Fibroblast of skin of left biceps (primary cell): ENCODE results near the gene BAIAP3.
A peak's percentile ranks its signal among the peaks of the same experiment; 100 is the strongest.

Source experiments
- DNase-seq, 2 experiments: peaks; one replicate each; pipeline ENCODE4 v3.0.0-alpha.2; 2013; ENCODE audit warnings: low read depth in 2 of 2

The BAIAP3 gene

DNA sequence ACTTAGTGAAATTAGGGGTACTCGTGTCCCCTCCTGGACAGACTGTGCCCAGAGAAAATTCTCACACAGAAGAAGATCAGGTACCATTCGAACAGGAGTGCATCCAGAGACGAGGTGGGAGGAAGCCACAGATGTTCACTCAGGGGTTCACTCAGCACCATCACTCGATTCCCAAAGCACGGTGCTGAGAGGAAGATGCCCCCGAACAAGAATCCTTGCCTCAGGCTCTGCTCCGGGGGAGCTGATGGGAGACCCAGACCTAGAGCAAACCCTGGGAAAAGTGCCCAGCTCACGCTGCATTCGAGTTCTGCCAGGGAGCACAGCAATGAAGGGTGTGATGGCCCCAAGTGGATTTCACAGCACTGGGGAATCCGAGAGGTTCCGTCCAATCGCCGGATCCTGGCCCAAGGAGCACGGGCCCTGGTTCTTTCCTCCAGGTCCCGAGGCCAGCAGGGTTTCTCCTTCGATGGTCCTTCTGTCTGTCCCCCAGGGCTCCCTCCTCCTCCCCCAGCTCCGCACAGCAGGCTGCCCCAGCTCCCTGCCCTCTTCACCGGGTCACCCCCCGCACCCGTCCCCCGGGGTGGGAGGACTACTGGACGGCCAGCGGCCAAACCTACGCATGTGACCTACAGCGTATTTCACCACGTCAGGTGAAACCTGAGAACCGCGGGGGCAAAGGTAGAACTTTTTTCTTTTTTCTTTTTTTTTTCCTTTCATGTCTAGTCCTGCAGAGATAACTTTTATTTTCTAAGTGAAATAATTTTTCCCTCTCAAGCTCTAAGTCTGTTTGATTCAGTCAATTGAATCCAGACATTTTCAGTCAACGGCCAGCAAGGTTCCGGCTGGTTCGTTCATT lies 34.2 kb upstream of the BAIAP3 start:
- DNase-seq, result no peak

- no peak for DNase-seq
Measured at GRCh38 chr16:1299868-1300203, 33.6 kb upstream of the BAIAP3 start.

DNA sequence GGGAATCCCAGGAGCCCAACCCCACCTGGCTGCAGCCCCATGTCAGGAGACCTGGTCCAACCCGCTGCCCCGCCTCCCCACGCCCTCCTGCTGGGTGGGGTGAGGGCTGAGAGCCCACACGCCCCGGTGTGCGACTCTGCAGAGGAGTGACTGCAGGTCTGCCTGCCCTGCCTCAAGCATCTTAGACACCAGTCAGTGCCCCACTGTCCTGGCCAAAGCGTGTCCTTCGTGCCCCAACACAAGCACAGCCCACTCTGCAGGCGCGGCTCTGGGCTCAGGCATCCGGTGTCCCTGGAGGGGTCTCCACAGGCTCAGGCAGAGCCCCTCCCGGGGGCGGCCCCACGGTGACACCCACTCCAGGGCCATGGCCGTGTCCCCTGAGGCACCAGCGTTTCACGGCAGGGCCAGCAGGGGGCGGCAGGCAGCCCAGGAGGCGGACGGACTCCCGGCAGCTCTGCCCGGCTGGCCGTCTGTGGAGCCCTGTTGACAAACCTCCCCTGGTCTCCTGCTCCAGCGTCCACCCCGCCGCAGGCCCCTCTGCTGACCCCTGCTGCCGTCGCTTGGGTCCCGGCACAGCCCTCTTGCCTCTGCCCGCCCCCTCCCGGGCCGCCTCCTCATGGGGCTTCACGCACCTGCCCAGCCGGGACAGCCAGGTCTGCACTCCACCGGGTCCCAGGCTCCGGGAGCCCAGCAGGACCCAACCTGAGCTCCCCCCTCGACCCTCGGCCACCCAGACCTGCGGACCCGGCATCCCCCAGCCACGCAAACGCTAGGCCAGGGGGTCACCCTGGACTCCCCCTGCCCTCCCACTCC lies 32.6 kb upstream of the BAIAP3 start:
- DNase-seq, result no peak

GRCh38 chr16:1301562-1301961 lies 31.9 kb upstream of the BAIAP3 start:
- DNase-seq, result no peak

DNA sequence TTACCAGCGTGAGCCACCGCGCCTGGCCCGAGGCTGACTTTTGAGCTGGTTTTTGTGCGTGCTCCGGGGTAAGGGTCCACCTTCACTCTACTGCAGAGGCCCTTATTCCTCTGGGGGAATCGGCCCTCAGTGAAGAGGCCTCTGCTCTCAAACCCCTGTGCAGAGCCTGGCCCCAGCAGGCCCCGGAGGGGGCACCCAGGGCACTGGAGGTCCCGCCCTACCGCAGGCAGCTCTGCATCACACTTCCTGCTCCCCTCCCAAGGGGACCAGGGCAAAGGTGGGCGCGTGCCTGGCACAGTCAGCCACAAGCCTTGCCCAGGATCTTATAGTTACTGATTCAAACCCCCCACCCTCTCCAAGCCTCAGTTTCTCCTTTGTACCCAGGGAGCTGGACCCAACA lies 27.6 kb upstream of the BAIAP3 start:
- no peak for DNase-seq

GRCh38 chr16:1306334-1306733 lies 27.1 kb upstream of the BAIAP3 start:
- DNase-seq, result no peak

- DNase-seq, result peak in 1 of 2 experiments; percentile 3
Measured at GRCh38 chr16:1308036-1308976, 25.1 kb upstream of the BAIAP3 start.

DNA sequence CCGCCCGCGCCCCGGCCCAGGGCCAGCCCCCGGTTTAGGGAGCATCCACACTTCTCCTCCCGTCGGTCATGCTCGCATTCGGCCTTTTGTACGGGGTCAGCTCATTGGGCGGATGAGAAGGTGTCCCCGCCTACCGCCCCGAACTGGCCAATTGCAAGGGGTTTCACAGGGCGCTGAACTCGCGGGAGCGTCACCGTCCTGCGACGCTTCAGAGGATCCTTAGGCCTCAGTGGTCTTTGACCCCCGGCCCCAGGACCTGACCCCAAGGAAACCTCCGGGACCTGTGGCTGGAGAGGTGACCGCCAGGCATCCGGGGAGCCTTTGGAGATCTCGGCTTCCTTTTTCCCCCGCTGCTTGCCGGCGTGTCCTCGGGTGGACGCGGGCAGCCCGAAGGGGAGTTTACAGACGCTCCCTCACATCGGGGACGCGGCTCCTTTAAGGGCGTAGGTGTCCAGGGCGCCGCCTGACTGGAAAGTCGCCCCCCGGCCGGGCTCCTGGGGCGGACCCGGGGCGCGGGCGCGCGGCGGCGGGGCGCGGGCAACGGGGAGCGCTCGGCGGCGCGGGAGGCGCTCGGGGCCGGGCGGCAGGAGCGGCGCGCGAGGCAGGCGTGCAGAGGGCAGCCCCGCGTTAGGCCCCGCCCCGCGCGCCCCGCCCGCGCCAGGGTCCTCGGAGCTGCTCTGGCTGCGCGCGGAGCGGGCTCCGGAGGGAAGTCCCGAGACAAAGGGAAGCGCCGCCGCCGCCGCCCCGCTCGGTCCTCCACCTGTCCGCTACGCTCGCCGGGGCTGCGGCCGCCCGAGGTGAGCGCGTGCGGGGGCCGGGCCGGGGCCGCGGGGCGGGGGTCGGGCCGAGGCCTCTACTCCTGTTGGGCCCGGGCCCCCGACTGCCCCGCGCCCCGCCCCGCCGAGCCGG lies 24.2 kb upstream of the BAIAP3 start, which contains the start of gene UBE2I:
Gene UBE2I, plus strand, starts transcription at position 660 of the 909 bp plus-strand sequence. CDS start 4,395 bp downstream, outside the sequence.
- DNase-seq, result peak; percentile 98

DNA sequence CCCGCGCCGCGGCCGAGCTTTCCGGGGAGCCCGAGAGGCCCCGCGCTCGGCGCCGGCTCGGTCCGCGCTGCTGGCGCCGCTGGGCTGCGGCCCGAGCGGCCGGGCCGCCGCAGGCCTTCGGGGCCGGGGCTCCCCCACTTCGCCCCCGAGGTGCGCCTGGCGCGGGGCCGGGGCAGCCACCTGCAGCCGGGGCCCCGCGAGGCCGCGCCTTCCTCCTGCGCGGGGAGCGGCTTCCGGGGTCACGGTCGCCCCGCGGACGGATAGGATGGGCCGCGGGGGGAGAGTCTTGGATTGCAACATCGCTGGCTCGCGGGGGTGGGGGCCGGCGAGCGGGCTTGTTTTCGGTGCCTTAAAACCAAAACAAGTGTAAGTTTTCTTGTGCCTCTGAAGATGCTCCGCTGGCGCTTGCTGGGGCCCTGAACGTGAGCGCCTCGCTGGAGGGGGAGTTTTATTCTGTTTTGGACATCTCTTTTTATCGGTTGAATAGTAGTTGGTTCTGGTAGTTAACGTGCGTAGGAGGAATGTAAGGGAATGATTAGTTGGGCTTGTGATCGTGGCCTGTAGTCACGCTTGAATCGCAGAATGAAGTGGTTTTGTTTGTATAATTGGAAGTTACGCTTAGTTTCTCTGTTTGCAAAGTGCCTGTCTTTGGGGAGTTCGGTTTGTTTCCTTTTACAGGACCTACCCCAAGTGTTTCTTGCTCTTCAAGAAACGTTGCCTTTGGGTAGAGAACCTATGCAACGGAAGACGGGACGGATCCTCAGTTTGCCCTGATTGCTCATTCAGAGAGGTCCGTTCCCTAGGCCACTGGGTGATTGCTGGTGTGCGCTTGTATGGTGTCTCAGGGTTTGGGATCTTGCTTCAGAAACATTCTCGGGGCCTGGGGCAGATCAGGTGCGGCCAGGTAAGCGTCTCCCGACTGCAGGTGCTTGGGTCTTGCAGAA lies 23.3 kb upstream of the BAIAP3 start:
- no peak for DNase-seq

DNA sequence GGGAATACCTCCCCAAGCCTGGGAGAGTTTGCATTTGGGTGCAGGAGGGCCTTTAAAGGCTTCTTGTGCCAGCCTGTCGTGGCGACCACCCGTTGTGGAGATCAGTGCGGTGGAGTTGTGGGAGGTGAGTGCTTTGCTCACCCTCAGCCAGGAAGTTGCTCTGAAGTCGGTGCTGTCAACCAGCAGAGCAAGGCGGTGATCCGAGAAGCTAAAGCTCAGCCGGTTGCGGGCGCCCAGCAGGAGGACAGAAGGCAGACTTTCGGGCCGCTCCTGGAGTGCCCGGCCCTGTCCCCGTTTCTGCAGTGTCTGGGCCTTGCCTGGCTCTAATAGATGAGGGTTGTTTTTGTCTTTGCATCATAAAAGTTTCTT lies 22.6 kb upstream of the BAIAP3 start:
- no peak for DNase-seq

GRCh38 chr16:1311212-1311737 lies 22.2 kb upstream of the BAIAP3 start:
- DNase-seq, result no peak

DNA sequence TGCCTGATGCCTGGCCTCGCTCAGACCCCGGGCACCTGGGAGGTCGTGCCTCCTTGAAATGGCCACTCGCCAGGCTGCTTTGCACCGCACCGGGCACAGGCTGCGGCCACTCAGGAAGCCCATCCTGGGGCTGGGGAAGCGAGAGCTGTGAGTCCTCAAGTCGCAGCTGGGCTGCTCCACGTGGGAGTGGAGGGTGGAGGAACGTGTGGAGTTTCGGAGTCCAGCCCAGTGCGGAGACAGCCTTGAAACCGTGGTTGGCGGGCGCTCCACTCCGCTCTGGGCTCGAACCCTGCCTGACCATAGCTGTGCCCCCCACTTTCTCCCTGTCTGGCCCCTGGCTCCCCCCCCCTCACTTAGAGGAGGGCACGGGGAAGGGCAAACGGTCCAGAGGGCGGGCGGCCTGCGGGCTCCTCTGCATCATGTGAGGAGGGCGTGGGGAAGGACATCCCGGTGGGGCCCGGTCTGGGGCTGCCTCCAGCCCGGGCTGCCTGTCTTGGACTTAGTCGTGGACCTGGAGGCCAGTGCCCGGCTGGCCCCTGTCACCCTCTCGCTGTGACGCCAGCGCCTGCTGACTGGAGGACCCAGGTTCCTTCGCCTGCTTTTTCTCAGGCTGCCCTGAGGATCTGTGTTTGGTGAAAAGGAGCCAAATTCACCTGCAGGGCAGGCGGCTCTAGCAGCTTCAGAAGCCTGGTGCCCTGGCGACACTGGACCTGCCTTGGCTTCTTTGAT lies 21.5 kb upstream of the BAIAP3 start:
- no peak for DNase-seq

DNA sequence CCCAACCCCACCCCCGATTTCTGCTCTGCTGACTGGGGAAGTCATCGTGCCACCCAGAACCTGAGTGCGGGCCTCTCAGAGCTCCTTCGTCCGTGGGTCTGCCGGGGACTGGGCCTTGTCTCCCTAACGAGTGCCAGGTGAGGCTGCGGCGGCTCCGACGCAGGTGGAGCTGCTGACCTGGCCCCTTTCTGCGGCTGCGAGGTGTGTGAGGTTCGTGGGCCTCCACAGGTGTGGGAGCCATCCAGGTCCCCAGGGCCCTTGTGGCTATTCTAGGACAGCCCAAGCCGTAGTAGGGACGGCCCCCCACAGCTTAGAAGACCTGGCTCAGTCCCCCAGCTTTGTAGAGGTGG lies 21.0 kb upstream of the BAIAP3 start:
- DNase-seq, result no peak

DNA sequence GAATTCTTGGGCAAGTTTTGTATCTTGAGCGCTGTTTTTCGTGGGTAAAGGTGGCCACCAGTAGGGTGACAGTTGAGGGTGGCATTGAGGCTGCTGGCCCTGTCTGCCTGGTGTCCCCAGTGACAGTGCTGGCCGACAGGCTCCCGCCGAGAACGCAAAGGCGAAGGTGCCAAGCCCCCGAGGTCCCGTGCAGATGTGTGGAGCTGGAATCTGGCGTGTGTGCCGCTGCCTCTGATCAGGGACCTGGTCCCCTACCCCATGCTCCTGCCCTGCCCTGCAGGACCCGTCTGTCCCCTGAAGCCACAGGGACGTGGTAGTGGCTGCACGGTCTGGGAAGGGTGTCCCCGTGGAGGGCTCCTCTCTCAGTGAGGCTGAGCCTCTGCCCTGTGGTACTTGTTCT lies 20.5 kb upstream of the BAIAP3 start:
- DNase-seq, result no peak

DNA sequence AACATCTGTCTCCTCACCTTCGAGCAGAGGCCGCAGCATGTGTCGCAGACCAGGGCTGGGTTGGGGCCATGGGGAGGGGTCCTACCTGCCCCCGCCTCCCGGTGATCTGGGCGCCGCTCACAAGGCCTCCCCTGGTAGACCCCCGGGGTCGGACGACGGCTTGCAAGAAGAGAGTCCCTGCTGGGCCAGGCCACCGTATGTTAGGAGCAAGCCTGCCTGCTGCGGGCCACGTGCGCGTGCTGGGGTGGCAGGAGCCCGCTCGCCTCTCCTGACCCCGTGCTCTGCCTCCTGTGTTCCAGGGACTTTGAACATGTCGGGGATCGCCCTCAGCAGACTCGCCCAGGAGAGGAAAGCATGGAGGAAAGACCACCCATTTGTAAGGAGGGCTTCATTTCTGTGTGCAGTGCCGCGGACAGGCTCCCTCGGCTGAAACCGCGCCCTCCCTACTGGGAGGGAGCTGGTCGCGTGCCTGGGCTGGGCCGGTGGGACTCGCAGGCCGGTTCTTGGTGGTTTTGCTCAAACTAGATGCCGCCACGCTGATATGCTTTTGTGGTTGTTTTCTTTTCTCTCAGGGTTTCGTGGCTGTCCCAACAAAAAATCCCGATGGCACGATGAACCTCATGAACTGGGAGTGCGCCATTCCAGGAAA lies 19.6 kb upstream of the BAIAP3 start:
- no peak for DNase-seq

- DNase-seq, result no peak
Measured at GRCh38 chr16:1314399-1315068, 18.9 kb upstream of the BAIAP3 start.

DNA sequence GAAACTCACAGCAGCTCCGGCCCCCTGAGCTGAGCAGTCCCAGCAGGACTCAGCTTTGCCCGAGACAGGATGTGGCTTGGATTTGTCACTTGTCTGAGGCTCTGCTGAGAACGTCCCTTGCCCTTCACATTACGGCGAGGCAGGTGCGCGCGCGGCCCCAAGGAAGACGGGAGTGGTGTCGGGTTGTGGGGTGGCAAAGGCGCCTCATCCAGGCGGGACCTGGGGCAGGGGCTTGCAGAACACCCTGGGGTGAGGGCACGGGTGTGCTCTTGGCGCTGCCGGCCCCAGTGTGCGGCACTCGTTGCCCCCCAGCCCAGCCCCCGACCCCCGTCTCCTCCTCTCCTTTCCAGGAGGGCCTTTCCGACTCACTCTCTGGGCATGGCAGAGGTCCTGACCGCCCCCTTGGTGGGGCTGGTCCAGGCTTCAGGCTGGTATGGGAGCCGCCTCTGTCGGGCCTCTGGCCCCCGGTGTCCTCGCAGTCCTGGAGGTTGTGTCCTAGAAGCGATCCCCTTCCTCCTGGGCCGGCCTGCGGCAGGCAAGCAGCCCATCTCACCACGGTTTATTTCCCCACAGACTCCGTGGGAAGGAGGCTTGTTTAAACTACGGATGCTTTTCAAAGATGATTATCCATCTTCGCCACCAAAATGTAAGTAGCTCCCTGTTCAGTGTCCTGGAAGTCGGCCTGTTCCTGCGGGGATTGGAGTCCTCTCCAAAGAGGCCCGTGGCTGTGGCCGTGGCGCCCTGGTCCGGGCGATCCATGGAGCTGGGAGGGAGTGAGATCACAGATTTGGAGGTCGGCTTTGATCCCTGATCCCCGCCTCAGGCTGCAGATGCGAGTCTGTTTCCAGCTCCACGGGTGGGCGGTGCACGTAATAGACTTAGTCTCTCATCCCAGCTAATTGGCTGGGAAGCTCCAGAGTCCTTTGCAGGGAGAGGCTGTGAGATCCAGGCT lies 18.1 kb upstream of the BAIAP3 start:
- DNase-seq, result no peak
